ENCODE results near the gene DYNC1I1. TPM values are rescaled to one million over a fixed set of nuclear protein-coding genes. Genes with fewer than 3 reads are reported as not detected.

The DYNC1I1 gene
- total and polyA plus RNA-seq, 2 of the 4 experiments (the other 2 are of a cell fraction): under 0.01 to 0.15 TPM

GRCh38 chr7:95881597-95881996, 109.2 kb downstream of the DYNC1I1 start:
- Histone ChIP-seq H3K36me3 (ENCODE audit: control insufficient read depth, insufficient read depth, low read length) (no peaks in the 10 kb centered on the region), H2BK120ac (ENCODE audit: low read depth, low read length) (no peak overlapping the region), H2BK15ac (ENCODE audit: low read depth, low read length) (no peak overlapping the region), H4K8ac (ENCODE audit: low read depth in 2 of 2, low read length in 2 of 2) (no peak overlapping the region), H3K4ac (ENCODE audit: low read depth, low read length) (no peak overlapping the region), H3K27ac (ENCODE audit: insufficient read depth, low read length) (no peak overlapping the region), H2BK5ac (ENCODE audit: low read depth, low read length, poor library complexity, severe bottlenecking) (no peak overlapping the region), H3K79me1 (ENCODE audit: low read depth in 1 of 2, low read length in 2 of 2) (no peaks in the 10 kb centered on the region), H2AFZ (replicated peaks; ENCODE audit: low read length, poor library complexity) (no peak overlapping the region), H3K23ac (ENCODE audit: low read depth, low read length) (no peak overlapping the region), H3K4me1 (ENCODE audit: control insufficient read depth, insufficient read depth, low read length) (no peaks in the 10 kb centered on the region), H3K4me2 (ENCODE audit: low read depth, low read length) (no peak overlapping the region), H3K27me3 (ENCODE audit: control insufficient read depth, insufficient read depth, low read length) (no peaks in the 10 kb centered on the region), H3K18ac (ENCODE audit: low read depth, low read length) (no peak overlapping the region), H3K9ac (ENCODE audit: low read depth, low read length) (no peak overlapping the region), H3K56ac (ENCODE audit: extremely low read depth, insufficient read depth, low read length) (no peak overlapping the region), H2BK20ac (ENCODE audit: low read depth, low read length) (no peak overlapping the region), H4K5ac (ENCODE audit: low read depth, low read length) (no peak overlapping the region), H3K14ac (replicated peaks; ENCODE audit: low read depth, low read length) (no peak overlapping the region), H3K4me3 (ENCODE audit: insufficient read depth, low read depth, low read length) (no peak overlapping the region), H3K9me1 (ENCODE audit: insufficient read depth, low read length) (no peaks in the 10 kb centered on the region), H3K9me3 (ENCODE audit: control insufficient read depth, insufficient read depth, low read length) (no peaks in the 10 kb centered on the region), H2AK5ac (ENCODE audit: low read depth, low read length) (no peak overlapping the region), H4K91ac (ENCODE audit: insufficient read depth, low read depth, low read length) (no peak overlapping the region), H2AK9ac (replicated peaks; ENCODE audit: low read depth, low read length, poor library complexity) (no peak overlapping the region), H4K20me1 (ENCODE audit: insufficient read depth, low read length) (no peaks in the 10 kb centered on the region)
- in situ Hi-C loops (cut with MboI; ENCODE audit: low sequenced_read_pairs) (no loop called here), intact Hi-C loops (cut with micrococcal nuclease) (no loop called here), dilution Hi-C loops (cut with HindIII; ENCODE audit: low sequenced_read_pairs, unreplicated experiment) (no loop called here)
- BruUV-seq (replicated peaks): no TSS peak
- ChIA-PET POLR2A (ENCODE audit: unreplicated experiment) (no interaction called here), CTCF (interaction anchor here (0.9 kb wide), 1 partner anchor 11 kb away, joined by 3 read pairs; no protein-coding TSS in a partner anchor)
- WGBS, 2 experiments (ENCODE audit: extremely low coverage in 2 of 2, insufficient read length in 1 of 2): no CpG with 5 or more reads among the region's 1 CpG
- no peak for DNase-seq
- no peak for TF ChIP-seq SMC3 (IDR thresholded peaks at IDR 0.05; ENCODE audit: low read depth, low read length)
- TF ChIP-seq MAZ (IDR thresholded peaks at IDR 0.05; ENCODE audit: borderline replicate concordance, low read depth, low read length): no peak
- TF ChIP-seq RAD21 (IDR thresholded peaks at IDR 0.05; ENCODE audit: low read length): no peak
- TF ChIP-seq CHD1 (IDR thresholded peaks at IDR 0.05; ENCODE audit: low read depth, low read length): no peak
- no peak for TF ChIP-seq RCOR1 (IDR thresholded peaks at IDR 0.05; ENCODE audit: insufficient replicate concordance, low read length)
- TF ChIP-seq FOS (IDR thresholded peaks at IDR 0.05; ENCODE audit: low read depth, low read length): no peak
- no peak for TF ChIP-seq MAFK (IDR thresholded peaks at IDR 0.05; ENCODE audit: low read depth, low read length)
- no peak for TF ChIP-seq RFX5 (IDR thresholded peaks at IDR 0.05; ENCODE audit: low read depth, low read length)
- no peak for TF ChIP-seq USF2 (IDR thresholded peaks at IDR 0.05; ENCODE audit: low read depth, low read length)
- TF ChIP-seq CEBPB (IDR thresholded peaks at IDR 0.05; ENCODE audit: low read depth, low read length): no peak
- TF ChIP-seq NFE2L2 (IDR thresholded peaks at IDR 0.05; ENCODE audit: low read depth, low read length): no peak
- TF ChIP-seq ELK1 (IDR thresholded peaks at IDR 0.05; ENCODE audit: borderline replicate concordance, low read depth, low read length): no peak
- TF ChIP-seq BHLHE40 (IDR thresholded peaks at IDR 0.05; ENCODE audit: low read depth, low read length): no peak
- no peak for TF ChIP-seq CTCF (conservative IDR thresholded peaks at IDR 0.05; ENCODE audit: low read depth, low read length)
- no peak for TF ChIP-seq MXI1 (IDR thresholded peaks at IDR 0.05; ENCODE audit: borderline replicate concordance, low read depth, low read length)
- ATAC-seq (ENCODE audit: low read depth): no peak
